Measurements from ENCODE around the gene PIGK.
"Not testable (repeated sequence)": the region's sequence is repeated elsewhere in the genome, so short reads cannot be mapped to it uniquely, and the experiment has no call there.

The PIGK gene

GRCh38 chr1:77228836-77229235, 9.6 kb upstream of the PIGK start:
- POLR2A ChIA-PET (ENCODE audit: low non-redundant PET): no interaction called here

GRCh38 chr1:77227381-77227780, 8.2 kb upstream of the PIGK start:
- TF ChIP-seq, protein P1, sequence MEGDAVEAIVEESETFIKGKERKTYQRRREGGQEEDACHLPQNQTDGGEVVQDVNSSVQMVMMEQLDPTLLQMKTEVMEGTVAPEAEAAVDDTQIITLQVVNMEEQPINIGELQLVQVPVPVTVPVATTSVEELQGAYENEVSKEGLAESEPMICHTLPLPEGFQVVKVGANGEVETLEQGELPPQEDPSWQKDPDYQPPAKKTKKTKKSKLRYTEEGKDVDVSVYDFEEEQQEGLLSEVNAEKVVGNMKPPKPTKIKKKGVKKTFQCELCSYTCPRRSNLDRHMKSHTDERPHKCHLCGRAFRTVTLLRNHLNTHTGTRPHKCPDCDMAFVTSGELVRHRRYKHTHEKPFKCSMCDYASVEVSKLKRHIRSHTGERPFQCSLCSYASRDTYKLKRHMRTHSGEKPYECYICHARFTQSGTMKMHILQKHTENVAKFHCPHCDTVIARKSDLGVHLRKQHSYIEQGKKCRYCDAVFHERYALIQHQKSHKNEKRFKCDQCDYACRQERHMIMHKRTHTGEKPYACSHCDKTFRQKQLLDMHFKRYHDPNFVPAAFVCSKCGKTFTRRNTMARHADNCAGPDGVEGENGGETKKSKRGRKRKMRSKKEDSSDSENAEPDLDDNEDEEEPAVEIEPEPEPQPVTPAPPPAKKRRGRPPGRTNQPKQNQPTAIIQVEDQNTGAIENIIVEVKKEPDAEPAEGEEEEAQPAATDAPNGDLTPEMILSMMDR (conservative IDR thresholded peaks at IDR 0.05; ENCODE audit: low read depth): no peak
- POLR2A ChIA-PET (ENCODE audit: low non-redundant PET): no interaction called here
- H3K27ac ChIP-seq: no peak overlapping the region
- DNase-seq (ENCODE audit: low spot score): no peak
- CTCF ChIA-PET: no interaction called here

More at GRCh38 chr1:77228836-77229235, 9.6 kb upstream of the PIGK start:
- CTCF ChIA-PET: interaction anchor here (0.6 kb wide), 1 partner anchor 61 kb away, joined by 3 read pairs; no protein-coding TSS in a partner anchor
- TF ChIP-seq, protein P1 (conservative IDR thresholded peaks at IDR 0.05; ENCODE audit: low read depth): no peak
- no peak overlapping the region for H3K27ac ChIP-seq
- no peak for DNase-seq (ENCODE audit: low spot score)

- no peak for DNase-seq (ENCODE audit: low spot score)
- ChIA-PET POLR2A (ENCODE audit: low non-redundant PET) (no interaction called here), CTCF (no interaction called here)
- TF ChIP-seq, protein P1 (conservative IDR thresholded peaks at IDR 0.05; ENCODE audit: low read depth): no peak
- H3K27ac ChIP-seq: no peak overlapping the region
These were observed 3.3 kb upstream of the PIGK start for GRCh38 chr1:77222496-77222895.

DNA sequence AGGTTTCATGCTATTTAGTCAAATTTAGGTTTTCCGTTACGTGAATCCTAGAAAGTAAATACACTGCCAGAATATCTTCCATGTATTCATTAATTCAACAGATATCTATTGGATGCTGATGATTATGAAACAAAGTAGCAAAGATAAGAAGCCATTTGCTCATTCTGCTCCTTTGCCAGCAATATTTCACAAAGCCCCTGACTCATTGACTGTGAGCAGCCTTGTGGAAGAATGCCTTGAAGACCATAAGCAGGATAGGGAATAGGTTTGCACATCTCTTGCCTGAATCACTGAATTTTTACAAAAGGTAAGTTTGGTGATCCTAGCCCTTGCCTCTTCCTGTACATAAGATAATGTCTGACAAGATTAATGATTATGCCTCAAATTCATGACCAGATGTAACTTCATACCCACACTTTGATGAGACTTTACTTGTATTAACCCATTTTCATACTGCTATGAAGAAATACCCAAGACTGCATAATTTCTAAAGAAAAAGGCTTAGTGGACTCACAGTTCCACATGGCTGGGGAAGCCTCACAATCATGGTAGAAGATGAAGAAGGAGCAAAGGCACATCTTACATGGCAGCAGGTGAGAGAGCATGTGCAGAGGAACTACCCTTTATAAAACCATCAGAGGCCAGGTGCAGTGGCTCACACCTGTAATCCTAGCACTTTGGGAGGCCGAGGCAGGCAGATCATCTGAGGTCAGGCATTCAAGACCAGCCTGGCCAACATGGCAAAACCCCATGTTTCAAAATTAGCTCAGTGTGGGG, 1.6 kb upstream of the PIGK start:
- TF ChIP-seq, protein P1 (conservative IDR thresholded peaks at IDR 0.05; ENCODE audit: low read depth): no peak

DNA sequence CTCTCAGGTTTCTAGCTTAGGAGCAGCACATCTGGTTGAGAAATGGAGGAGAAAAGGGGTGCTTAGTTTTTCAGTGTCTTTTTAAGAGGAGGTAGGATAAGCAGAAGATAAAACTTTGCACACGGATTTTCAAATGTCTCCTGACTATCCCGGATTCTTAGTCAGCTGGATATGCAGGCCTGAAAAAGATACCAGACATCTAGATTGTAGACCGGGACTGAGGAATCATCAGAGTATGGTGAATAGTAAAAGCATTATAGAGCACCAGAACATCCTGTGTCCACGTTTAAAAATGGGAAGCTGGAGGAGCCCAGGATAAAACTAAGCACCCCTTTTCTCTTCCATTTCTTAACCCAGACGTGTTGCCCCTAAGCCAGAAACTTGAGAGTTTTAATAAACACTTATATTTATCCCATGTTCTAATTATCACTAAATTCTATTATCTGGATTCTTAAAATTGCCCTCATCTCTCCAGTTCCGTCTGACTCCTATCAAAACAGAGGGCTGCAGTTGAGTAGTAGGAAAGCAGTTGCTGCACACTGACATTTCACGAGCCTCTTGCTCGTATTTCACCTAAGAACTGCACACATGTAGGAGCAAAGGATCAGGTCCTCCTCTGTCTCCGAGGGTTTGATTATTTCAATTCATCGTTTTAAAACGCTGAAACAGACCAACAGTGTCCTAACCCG, 609 bp downstream of the PIGK start:
- peak overlapping the region; percentile 88 for H3K27ac ChIP-seq
- POLR2A ChIA-PET (ENCODE audit: low non-redundant PET): no interaction called here
- TF ChIP-seq, protein P1 (conservative IDR thresholded peaks at IDR 0.05; ENCODE audit: low read depth): no peak
- CTCF ChIA-PET: interaction anchor here (0.6 to 0.7 kb wide), 2 partner anchors 16 to 564 kb away, joined by 3 to 4 read pairs; no protein-coding TSS in a partner anchor
- peak; percentile 8 for DNase-seq (ENCODE audit: low spot score)

More for the DNA sequence above, 1.6 kb upstream of the PIGK start:
- CTCF ChIA-PET: no interaction called here
- H3K27ac ChIP-seq: no peak overlapping the region
- no peak for DNase-seq (ENCODE audit: low spot score)
- POLR2A ChIA-PET (ENCODE audit: low non-redundant PET): no interaction called here

- CTCF ChIA-PET; H3K27ac ChIP-seq; DNase-seq (ENCODE audit: low spot score); POLR2A ChIA-PET (ENCODE audit: low non-redundant PET): not testable (repeated sequence)
These were observed 15.2 kb downstream of the PIGK start for GRCh38 chr1:77204043-77204442.

GRCh38 chr1:77202751-77203150, 16.5 kb downstream of the PIGK start:
- CTCF ChIA-PET: interaction anchor here (0.6 kb wide), 3 partner anchors 16 to 1307 kb away, joined by 3 to 4 read pairs (median 3); partner anchors contain the start of gene PIGK
- TF ChIP-seq, protein P1 (conservative IDR thresholded peaks at IDR 0.05; ENCODE audit: low read depth): no peak

More at GRCh38 chr1:77202751-77203150, 16.5 kb downstream of the PIGK start:
- DNase-seq (ENCODE audit: low spot score): no peak
- POLR2A ChIA-PET (ENCODE audit: low non-redundant PET): no interaction called here
- H3K27ac ChIP-seq: no peak overlapping the region
